Bone marrow (tissue), 2 donors: ENCODE data around the gene SLC35B2.
"Not testable (repeated sequence)": the region's sequence is repeated elsewhere in the genome, so short reads cannot be mapped to it uniquely, and the experiment has no call there.

Source experiments
- DNase-seq, 2 donors: peaks; one replicate each; lab custom pipeline; 2025; lab: John Stamatoyannopoulos, UW

Gene SLC35B2

DNA sequence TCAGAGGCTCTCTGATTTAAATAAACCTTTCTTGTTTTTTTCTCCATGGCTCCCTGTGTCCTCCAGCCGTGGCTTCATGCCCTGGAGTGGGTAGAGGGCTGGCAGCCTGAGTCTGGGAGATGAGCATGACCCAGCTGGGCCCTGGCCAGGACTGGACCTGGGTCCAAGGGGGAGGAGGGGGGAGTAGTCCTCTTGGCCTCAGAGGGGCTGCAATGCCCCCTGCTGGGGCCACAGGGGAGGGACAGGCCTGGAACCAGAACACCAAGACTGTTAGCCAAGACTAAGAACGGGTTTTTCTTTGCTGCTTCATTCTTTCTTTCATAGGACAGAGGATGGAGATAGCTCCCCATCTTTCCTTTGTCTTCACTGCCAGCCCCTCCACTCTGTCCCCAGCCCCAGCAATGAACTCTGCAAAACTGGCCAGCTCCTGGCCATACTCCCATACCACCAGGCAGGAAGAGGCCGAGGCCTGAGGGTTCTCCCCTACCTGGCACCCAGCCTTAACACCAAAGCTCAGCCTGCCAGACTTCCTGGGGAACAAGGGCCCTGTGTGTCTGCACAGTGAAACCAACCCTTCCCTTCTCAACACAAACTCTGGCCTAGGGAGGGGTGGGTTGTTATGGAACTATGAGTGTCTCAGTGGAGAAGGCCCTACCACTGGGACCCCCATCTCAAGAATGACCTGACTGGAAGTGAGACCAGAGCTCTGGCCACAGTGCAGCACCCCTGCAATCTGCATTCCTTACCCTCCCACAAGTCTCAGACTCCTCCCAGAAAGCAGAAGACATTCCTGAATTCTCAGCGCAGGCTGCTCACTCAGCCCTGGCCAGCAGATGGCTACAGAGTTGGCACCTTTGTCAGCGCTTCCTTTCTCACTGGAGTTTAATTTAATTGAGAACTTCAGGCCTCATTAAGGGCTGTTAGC is 23.0 kb downstream of the SLC35B2 start:
- DNase-seq = no peak

DNA sequence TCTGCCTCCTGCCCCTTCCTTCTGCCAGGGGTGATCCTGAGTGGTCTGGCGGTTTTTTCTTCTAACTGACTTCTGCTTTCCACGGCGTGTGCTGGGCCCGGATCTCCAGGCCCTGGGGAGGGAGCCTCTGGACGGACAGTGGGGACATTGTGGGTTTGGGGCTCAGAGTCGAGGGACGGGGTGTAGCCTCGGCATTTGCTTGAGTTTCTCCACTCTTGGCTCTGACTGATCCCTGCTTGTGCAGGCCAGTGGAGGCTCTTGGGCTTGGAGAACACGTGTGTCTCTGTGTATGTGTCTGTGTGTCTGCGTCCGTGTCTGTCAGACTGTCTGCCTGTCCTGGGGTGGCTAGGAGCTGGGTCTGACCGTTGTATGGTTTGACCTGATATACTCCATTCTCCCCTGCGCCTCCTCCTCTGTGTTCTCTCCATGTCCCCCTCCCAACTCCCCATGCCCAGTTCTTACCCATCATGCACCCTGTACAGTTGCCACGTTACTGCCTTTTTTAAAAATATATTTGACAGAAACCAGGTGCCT is 23.7 kb downstream of the SLC35B2 start:
- no peak for DNase-seq

DNA sequence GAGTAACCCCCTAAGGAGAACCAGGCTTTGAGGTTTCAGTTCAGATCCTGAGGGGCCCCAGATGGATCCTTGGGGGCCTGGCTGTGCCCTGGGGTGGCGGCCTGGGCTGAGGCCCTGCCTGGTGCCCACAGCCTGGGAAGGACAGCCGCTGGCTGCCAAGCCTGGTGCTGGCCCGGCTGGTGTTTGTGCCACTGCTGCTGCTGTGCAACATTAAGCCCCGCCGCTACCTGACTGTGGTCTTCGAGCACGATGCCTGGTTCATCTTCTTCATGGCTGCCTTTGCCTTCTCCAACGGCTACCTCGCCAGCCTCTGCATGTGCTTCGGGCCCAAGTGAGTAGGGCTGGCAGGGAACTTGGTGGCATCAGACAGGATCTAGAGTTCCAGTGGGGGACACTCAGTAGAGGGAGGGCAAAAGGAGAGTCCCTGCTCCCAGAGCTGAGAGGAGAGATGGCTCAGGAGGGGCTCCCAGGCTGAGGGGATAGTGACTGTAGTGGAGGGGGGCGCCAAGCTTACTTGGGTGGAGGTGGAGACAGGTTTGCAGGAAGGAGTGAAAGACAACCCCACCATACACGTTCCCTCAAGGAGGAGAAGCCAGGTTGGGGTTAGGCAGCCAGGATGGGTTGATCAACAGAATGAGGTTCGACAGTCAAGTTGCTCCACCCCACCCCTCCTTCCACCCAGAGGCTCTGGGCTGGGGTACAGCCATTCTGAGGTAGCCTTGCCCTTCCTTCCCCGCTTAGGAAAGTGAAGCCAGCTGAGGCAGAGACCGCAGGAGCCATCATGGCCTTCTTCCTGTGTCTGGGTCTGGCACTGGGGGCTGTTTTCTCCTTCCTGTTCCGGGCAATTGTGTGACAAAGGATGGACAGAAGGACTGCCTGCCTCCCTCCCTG is 24.4 kb downstream of the SLC35B2 start:
- DNase-seq = no peak

DNA sequence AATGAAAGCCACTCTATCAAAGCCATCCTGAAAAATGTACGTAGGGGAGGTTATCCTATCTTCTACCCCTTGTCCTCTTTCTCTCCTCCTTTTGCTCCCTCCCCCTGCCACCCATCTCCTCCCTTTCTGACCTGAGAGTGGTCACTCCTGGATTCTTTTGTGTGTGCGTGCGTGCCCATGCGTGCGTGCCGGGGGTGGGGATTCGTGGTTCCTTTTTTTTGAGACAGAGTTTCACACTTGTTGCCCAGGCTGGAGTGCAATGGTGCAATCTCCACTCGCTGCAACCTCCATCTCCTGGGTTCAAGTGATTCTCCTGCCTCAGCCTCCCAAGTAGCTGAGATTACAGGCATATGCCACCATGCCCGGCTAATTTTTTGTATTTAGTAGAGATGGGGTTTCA is 25.9 kb downstream of the SLC35B2 start:
- DNase-seq = not testable (repeated sequence)

DNA sequence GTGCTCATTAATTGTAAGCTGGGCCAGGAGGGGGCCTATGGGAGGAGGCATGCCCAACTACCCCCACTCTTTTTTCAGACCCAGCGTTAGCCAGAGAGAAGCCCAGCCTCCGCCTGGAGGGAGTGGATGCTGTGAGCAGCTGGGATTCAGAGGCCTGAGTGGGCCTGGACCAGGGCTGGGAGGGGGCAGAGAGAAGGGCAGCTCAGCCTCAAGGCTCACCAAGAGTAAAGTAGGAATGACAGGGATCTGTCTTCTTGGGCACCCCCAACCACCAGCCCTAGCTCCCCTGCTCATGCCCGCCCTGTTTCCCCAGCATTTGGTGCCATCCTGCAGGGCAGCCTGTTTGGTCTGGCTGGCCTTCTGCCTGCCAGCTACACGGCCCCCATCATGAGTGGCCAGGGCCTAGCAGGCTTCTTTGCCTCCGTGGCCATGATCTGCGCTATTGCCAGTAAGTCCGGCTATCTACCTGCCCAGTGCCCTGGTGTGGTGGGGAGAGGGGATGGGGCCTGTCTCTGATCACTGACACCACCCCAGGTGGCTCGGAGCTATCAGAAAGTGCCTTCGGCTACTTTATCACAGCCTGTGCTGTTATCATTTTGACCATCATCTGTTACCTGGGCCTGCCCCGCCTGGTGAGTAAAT is 27.2 kb downstream of the SLC35B2 start:
- no peak for DNase-seq

DNA sequence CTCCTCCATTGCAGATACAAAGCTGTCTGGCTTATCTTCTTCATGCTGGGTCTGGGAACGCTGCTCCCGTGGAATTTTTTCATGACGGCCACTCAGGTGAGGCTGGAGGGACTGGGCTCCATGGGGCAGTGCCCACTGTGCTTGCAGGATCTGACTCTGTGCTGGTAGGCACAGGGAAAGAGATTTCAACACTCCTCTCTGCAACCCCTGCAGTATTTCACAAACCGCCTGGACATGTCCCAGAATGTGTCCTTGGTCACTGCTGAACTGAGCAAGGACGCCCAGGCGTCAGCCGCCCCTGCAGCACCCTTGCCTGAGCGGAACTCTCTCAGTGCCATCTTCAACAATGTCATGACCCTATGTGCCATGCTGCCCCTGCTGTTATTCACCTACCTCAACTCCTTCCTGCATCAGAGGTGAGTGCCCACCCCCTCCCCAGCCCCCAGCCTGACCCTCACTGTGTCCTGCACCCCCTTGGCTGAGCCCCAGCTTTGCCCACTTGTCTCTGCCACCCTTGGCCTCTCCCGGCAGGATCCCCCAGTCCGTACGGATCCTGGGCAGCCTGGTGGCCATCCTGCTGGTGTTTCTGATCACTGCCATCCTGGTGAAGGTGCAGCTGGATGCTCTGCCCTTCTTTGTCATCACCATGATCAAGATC is 27.8 kb downstream of the SLC35B2 start:
- no peak for DNase-seq

DNA sequence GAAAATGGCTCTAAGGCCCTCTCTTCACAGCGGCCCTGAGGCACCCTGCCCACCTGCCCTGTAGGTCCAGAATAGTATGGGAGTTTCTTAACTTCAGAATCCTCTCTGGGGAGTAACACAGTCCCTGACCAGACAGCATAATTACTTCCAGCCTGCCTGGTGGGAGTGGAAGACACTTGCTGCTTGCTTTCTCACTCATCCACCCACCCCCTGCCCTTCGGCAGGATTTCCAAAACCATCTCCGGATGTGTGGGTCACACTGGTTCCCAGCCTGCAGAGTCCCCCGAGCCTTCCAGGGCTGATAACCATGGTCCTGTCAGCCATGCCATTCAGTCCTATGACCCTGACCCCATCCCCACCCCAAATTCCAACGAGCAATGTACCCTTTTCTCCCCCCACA is 28.5 kb downstream of the SLC35B2 start:
- DNase-seq = no peak

DNA sequence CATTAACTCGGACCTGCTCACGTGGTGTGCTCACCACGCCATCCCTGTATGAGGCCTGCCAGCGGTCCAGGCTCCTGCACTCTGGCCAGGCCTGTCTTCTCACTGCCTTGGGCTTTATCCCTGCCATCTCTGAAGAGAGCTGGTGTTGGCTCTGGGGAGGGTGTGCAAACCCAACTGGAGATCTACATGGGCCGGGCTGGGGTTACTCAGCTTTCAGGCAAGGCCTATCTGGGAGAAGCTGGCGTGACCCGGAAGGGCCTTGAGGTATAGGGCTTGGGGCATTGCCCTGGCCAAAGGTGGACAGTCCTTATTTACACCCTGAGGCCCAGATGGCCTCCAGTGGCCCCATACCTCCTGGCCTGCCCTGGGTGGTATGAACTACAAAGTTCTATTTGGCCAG is 28.9 kb downstream of the SLC35B2 start:
- no peak for DNase-seq

DNA sequence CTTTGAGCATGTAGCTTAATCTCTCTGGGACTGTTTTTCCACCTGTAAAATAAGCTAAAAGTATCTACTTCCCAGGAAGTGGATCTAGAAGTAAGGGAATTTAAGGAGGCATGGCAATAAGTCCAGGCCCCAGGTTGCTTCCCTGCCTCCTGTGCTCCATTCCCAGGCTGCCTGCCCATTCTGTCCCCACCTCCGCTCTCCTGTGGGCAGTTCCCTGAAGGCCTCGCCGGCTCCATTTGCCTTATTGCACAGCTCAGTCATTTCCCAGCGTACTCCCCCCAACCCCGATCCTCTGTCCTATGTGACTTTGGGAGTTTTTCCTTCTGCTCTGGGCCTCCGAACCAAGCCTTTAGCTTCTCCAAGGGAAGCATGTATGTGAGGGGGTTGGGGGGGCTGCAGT is 29.3 kb downstream of the SLC35B2 start:
- DNase-seq = no peak

DNA sequence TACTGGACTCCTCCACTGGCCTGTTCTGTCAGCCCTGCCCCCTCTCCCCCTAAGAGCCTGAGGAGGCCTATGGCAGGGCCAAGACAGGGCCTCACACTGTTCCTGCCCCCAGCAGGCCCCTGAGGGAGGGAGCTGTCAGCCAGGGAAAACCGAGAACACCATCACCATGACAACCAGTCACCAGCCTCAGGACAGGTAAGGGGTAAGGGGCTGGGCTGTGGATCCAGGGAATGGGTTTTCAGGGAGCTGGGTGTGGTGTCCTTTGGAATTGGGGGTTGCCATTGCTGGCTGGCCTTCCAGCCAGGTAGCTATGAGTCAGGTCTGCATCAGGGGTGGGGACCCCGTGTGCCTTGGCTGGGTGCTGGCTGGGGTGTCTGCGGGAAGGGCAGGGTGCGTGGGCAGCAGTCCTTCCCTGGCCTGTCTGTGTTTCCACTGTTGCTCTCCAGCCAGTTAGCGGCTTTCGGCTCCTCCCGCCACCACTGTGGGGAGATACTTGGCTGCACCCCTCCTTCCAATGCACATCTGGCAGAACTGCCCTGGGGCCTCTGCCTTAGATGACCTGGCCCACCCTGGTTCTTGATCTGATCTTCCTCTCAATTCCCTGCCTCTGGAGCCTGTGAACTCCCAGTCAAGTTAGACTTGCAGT is 30.1 kb downstream of the SLC35B2 start:
- DNase-seq = no peak

DNA sequence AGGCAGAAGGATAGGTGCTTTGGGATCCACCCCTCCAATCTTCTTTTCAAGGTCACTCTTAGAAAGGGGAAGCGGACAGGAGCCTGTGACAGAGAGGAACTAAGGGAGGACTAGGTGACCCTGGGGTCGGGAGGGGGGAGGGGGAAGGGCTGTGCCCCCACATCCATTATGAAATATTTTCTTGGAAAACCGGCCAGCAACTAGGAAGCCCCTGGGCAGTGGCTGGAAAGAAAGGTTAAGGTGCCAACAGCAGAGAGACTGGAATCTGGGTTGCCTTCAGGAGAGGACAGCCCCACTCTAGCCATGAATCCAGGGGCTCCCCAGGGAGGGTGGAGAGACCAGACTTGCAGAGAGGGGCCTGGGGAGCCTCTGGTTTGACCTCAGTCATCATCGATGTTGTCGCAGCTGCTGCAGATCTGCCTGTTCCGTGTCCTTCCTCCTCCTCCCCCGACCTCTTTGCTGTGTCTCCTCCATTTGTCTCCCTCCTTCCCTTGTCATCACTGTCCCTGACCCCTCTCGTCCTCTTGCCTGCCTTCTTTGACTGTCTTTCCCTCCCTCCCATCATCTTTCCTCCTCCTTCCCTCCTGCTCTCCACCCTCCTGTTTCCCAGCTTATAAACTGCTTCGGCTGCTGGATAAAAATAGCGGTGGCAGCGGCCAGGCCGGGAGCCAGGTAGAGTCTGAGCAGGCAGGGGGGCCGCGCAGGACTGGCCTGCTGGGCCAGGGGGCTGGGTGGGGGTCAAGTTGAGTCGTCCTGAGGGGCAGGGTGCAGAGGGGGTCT is 30.8 kb downstream of the SLC35B2 start:
- DNase-seq = no peak

DNA sequence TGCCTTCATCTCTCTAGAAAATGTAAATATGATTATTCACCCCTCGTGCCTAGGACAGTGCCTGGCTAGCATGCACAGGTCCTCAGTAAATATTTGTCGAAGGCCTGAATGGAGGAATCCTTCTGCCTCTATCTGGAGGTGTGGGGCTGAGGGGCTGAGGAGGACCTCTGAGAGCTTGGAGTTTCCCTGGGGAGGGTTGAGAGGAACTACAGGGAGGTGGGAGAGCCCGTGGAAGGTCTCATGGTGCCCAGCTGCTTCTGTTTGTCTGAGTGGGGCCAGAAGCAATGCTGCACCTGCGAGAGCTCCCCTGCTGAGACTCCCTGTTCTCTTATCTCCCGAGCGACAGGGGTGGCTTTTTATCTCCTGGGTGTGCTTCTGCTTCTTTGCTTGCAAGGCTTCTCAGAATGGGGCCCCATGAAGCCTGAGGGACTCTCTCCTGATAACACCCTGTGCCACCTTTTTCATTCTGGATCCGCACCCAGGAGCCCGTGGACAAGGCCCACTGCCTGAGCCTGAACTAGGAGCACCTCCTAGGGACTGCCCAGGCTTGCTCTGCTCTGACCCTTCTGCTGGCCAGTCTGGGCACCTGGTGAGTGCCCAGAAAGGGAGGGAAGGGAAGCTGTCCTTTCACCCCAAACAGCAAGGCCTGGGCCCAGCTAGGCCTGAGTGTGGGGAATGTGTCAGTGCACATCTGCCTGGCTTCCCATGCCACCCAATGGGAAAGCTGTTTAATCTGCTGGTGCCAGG is 31.6 kb downstream of the SLC35B2 start:
- DNase-seq = no peak

DNA sequence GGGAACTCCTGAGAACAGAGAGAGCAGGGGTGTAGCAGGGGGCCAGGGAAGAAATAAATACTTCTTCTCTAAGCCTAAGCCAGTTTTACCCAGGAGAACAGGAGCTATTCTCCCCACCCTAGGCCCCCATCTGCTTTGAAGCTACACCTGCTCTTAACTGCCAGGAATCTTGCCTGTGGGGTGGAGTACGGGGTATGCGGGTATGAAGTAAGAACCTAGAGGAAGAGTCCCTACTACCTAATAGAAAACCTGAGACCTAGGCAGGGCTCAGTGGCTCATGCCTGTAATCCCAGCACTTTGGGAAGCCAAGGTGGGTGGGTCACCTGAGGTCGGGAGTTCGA is 32.4 kb downstream of the SLC35B2 start:
- no peak for DNase-seq

DNA sequence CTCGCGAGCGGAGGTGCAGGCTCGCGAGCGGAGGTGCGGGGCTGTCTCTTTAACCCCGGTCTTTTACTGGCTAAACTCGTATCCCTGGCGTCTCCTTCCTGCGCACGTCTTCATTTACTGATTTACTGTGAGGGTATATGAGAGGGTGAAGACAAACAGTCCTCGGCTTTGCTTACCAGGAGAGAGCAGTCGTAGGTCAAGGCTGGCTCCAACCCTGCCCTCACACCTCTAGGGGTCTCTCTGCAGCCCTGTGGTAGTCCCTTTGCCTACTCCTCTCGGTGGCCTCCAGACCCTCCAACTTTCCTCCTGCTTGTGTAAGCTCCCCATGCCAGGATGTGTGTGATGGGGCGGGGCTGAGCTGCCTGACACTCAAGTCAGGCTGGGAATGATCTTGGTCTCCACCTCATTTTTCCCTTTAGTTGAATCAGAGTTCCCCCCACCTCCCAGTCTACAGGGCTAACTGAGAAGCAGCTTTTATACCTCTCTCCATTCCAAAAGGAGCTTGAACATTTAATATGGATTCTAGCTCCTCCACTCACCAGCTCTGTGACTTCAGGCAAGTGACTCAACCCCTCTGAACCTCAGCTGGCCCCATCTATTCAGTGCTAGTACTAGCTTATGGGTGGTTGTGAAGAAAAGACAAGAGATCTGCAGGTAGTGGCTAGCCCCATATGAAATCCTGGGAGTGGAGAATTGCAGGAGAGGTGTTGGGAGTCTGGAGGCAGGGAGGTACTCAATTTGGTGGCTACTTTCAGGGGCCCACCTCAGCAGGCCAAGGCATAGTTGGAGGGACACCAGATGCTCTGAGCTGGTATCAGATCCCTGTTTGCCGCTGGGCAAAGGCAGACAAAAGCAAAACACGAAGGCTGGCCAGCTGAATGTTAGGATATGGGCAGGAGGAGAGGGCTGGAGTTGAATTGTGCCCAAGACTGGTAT is 33.0 kb downstream of the SLC35B2 start:
- DNase-seq = no peak

DNA sequence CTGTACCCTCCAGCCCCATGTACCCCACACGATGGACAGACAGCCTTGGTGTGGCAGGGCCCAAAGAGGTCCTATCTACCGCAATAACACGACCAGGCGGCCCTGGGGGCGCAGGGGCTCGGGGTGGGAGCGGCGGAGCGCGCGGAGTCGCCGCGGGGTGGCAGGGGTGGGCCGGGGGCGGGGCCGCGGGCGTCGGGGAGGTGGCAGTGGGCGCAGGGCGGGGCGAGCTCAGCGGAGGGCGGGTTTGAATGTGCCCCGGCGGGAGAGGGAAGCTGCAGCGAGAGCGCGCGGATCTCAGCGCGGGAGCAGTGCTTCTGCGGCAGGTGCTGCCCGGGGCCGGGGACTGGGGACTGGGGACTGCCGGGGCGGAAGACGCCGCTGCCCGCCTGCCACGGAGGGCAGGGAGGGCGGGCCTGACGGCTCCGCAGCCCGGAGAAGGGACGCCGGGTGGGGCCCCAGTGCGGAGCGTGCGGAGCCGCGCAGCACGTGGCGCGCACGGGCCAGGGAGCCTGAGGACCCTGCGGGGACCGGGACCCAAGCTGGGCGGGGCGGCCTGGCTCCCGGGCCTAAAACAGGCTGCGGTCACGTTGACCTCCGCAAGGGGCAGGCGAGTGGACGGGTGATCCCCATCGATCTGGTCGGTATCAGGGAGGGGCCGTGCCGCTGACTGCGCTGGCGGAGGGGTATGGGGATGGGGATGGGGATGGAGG is 33.9 kb downstream of the SLC35B2 start, which contains the start of gene SLC29A1:
SLC29A1 (plus strand) TSS at position 277 of the 710 bp plus-strand sequence. CDS start 3,719 bp downstream, outside the sequence.
- peak; percentile 41 to 54 for DNase-seq

DNA sequence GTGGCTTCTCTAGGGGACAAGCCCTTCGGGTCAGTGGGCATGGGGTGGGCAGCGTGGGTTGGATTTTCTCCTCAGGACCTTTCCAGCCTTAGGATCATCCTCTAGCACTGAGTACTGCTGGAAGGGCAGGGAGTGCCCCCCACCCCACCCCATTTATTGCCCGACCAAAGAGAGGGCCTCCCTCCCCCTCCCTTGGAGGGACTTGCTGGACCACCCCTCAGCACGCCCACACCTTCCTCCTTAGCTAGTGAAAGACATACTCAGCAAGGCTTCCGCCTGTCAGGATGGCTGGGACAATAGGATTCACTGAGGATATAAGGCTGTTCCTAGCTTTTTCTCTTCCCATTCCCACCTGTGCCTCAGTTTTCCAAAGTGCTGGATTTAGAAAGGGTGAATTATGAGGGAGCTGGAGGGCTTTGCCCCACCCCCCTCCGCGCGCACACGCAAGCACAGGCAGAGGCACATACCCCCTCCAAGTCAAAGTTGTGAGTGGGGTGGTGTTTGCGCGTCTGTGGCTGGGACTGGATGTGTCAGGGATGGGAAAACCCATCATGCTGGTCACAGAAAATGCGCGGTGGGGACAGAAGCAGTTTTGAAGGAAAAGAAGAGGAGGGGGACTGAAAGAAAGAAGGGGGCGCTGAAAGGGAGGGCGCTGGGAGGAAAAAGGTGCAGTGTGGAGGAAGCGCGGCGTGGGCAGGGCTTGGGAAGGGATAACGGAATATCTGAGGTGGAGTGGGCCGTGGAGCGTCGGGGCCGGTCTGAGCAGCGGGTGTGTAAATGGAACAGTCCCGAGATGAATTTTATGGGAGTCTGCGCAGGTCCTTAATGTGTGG is 34.6 kb downstream of the SLC35B2 start:
- DNase-seq = no peak

DNA sequence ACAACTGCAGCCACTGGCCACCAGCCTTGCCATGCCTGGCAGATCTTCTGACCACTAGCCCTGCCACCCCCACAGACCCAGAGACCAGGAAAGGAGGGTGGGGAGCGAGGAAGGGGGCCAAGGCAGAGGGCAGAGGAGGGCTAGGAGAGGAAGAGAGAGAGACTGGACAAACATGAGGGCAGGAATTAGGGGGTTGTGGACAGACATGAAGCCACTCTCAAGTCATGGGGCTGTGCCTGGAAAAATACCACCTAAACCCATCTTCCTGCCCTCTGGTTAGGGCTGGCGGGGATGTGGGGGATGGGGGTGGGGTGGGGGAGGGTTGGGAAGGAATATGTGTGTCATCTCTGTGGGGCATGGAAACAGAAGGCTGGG is 35.4 kb downstream of the SLC35B2 start:
- DNase-seq = no peak
